HL-60 (cell line): Measurements from ENCODE around the gene MYG1.
A peak's percentile ranks its signal among the peaks of the same experiment; 100 is the strongest.

Source experiments
- DNase-seq, 2 experiments: peaks; one replicate each; pipeline ENCODE4 v3.0.0-alpha.2; 2010 to 2020; ENCODE audit warnings: low read depth in 1 of 2, low spot score in 1 of 2
- H3K27ac ChIP-seq: fragments of 250-450 bp; sonication (Bioruptor Pico); replicated peaks from 2 replicates; pipeline ENCODE4 v1.5.1; 2020; ENCODE audit warnings: mild to moderate bottlenecking, moderate library complexity
- H3K27me3 ChIP-seq: fragments of 250-450 bp; sonication (Bioruptor Pico); 2 replicates; pipeline ENCODE4 v1.5.1; 2021; ENCODE audit warnings: mild to moderate bottlenecking, moderate library complexity; ENCODE audit not compliant: insufficient read depth, poor library complexity, severe bottlenecking
- H3K4me3 ChIP-seq: replicated peaks from 2 replicates; pipeline ENCODE4 v1.5.1; 2011; ENCODE audit warnings: mild to moderate bottlenecking, control low read depth, low read length; ENCODE audit not compliant: insufficient read depth
- GABPA ChIP-seq: IDR thresholded peaks from 2 replicates; pipeline ENCODE4 v1.6.1; 2012; ENCODE audit warnings: low read depth
- POLR2AphosphoS5 ChIP-seq: IDR thresholded peaks from 2 replicates; pipeline ENCODE4 v1.6.1; 2012; ENCODE audit warnings: low read depth
- SPI1 ChIP-seq: IDR thresholded peaks from 2 replicates; pipeline ENCODE4 v1.6.1; 2012; ENCODE audit warnings: low read depth, mild to moderate bottlenecking, borderline replicate concordance
- TF ChIP-seq, protein P1 (sequence below): IDR thresholded peaks from one replicate; pipeline ENCODE4 v1.5.1; 2011; ENCODE audit warnings: low read length, control low read depth, inconsistent platforms; ENCODE audit not compliant: insufficient read depth
- TF ChIP-seq, protein P2 (sequence below): IDR thresholded peaks from 2 replicates; pipeline ENCODE4 v1.6.1; 2012; ENCODE audit warnings: low read depth; ENCODE audit not compliant: insufficient replicate concordance

MYG1 gene

DNA sequence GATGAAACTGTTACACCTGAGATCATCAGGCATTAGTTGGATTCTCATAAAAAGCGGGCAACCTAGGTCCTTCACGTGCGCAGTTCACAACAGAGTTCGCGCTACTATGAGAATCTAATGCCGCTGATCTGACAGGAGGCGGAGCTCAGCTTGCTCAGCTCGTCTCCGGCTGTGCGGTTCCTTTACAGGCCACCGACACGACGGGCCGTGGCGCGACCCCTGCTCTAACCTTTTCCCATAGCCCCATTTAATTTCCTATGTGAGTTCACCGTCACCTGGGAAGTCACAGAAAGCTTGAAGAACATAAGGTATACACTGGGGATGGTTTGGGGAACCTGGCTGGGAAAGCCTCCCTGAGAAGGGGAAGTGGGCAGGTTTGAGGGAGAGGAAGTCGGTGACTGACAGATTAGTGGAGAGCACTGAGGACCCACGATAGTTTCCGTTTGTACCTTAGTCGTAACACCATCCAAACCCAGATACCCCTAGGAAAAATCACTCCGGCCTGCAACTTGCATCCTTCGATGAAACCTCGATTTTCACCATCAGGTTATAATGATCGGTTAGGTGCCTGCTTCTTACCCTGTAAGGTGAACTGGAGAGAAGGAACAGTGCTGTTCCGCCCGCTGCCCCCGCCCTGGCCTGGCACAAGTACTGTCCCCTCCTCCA is 24.8 kb downstream of the MYG1 start:
- H3K27ac ChIP-seq, result peak overlapping the region; percentile 86

DNA sequence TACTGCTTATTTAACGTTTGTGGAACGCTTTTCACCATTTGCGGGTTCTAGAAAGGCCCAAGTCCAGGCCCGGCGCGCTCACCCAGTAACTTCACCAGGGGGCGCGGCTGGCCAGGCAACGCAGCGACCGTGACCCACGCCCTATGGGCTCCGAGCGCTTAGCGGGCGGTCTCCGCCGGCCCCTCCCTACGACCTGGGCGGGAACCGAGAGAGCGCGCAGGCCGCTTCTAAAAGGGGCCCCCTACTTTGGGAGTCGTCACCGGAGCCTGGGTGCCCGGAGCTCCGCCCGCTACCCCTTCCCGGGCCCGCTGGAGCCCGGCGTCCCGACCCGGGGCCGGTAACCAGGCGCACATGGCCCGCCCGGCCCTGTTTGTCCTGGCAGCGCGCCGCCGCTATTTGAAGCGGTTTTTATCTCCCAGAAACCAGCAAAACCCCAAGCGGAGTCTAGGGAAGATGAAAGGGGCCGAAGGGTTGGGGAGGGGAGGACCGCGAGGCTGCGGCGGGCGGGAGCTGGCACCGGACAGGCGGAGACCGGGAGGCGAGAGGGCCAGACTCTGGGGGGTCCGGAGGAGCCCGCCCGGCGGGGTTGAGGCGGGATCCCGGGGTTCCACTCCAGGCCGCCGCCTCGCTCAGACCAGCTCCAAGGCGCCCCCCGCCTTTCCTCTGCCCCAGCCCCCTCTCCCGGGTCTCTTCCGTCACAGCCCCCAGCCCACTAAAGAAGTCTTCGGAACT is 25.4 kb downstream of the MYG1 start:
- DNase-seq, result peak; percentile 80 to 85
- H3K27me3 ChIP-seq, result peaks cover 8% of the 10 kb centered on the region
- H3K4me3 ChIP-seq, result peak overlapping the region; percentile 48
- no peak for TF ChIP-seq GABPA
- TF ChIP-seq, protein P1, sequence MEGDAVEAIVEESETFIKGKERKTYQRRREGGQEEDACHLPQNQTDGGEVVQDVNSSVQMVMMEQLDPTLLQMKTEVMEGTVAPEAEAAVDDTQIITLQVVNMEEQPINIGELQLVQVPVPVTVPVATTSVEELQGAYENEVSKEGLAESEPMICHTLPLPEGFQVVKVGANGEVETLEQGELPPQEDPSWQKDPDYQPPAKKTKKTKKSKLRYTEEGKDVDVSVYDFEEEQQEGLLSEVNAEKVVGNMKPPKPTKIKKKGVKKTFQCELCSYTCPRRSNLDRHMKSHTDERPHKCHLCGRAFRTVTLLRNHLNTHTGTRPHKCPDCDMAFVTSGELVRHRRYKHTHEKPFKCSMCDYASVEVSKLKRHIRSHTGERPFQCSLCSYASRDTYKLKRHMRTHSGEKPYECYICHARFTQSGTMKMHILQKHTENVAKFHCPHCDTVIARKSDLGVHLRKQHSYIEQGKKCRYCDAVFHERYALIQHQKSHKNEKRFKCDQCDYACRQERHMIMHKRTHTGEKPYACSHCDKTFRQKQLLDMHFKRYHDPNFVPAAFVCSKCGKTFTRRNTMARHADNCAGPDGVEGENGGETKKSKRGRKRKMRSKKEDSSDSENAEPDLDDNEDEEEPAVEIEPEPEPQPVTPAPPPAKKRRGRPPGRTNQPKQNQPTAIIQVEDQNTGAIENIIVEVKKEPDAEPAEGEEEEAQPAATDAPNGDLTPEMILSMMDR, result peak; percentile 7
- TF ChIP-seq, protein P2, sequence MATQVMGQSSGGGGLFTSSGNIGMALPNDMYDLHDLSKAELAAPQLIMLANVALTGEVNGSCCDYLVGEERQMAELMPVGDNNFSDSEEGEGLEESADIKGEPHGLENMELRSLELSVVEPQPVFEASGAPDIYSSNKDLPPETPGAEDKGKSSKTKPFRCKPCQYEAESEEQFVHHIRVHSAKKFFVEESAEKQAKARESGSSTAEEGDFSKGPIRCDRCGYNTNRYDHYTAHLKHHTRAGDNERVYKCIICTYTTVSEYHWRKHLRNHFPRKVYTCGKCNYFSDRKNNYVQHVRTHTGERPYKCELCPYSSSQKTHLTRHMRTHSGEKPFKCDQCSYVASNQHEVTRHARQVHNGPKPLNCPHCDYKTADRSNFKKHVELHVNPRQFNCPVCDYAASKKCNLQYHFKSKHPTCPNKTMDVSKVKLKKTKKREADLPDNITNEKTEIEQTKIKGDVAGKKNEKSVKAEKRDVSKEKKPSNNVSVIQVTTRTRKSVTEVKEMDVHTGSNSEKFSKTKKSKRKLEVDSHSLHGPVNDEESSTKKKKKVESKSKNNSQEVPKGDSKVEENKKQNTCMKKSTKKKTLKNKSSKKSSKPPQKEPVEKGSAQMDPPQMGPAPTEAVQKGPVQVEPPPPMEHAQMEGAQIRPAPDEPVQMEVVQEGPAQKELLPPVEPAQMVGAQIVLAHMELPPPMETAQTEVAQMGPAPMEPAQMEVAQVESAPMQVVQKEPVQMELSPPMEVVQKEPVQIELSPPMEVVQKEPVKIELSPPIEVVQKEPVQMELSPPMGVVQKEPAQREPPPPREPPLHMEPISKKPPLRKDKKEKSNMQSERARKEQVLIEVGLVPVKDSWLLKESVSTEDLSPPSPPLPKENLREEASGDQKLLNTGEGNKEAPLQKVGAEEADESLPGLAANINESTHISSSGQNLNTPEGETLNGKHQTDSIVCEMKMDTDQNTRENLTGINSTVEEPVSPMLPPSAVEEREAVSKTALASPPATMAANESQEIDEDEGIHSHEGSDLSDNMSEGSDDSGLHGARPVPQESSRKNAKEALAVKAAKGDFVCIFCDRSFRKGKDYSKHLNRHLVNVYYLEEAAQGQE, result peak; percentile 5
- peak overlapping the region; percentile 86 for H3K27ac ChIP-seq

More for the DNA sequence above, 24.8 kb downstream of the MYG1 start:
- peak; percentile 73 for TF ChIP-seq GABPA
- TF ChIP-seq, protein P2, result peak; percentile 0
- TF ChIP-seq, protein P1, result no peak
- peak; percentile 100 for TF ChIP-seq SPI1
- 0 out of 2 replicates have a peak, but pooled peaks have one; percentile 30 for TF ChIP-seq POLR2AphosphoS5
- DNase-seq, result peak; percentile 71 to 89
- Histone ChIP-seq H3K27me3 (peaks cover 8% of the 10 kb centered on the region), H3K4me3 (peak overlapping the region; percentile 48)

DNA sequence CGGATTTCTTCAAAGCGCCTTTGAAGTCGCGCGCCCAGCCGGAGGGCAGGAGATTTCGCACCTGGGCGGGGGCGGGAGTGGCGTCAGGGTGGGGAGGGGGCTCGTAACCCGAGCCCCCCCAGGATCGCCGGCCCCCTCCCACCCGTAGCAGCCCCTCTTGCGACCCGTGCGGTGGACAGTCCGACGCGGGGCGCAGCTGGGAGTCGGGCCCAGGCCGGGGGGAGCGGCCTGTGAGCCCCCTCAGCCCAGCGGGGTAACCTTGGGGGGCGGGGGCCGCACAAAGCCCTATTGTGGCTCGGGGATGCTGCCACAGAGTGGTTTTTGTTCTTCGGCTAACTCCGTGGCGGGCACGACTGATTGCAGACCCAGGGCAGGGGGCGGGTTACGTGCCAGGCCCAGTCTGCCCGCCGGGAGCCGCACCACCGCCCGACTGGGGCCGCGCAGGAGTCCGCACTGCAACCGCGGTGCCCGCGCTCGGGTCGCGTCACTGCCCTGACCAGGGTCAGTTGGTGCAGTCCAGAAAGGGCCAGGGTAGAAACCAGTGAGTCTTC is 26.1 kb downstream of the MYG1 start:
- DNase-seq, result no peak
- TF ChIP-seq, protein P1, result no peak
- TF ChIP-seq SPI1 (no peak), POLR2AphosphoS5 (no peak), GABPA (no peak)
- TF ChIP-seq, protein P2, result no peak
- H3K27ac ChIP-seq, result peak overlapping the region; percentile 86
- peaks cover 8% of the 10 kb centered on the region for H3K27me3 ChIP-seq
- peak overlapping the region; percentile 48 for H3K4me3 ChIP-seq
